PC-9 (cell line): Measurements from ENCODE around the gene DOCK4. TPM values are rescaled to one million over a fixed set of nuclear protein-coding genes. Genes with fewer than 3 reads are reported as not detected.
"Not testable (repeated sequence)": the region's sequence is repeated elsewhere in the genome, so short reads cannot be mapped to it uniquely, and the experiment has no call there.

Experiments
- BruUV-seq: library from RNA; stranded (reverse); fragments of 400-500 nt; replicated peaks from 2 replicates; lab custom pipeline; 2021; lab: Mats Ljungman, UMichigan
- CTCF ChIA-PET: fragments of 300-600 bp; sonication (Branson Sonifier 250); formaldehyde crosslinking; loops from one replicate; lab custom pipeline; 2022; ENCODE audit warnings: antibody characterized with exemption; lab: Charles Lee
- POLR2A ChIA-PET: fragments of 300-600 bp; sonication (Branson Sonifier 250); formaldehyde crosslinking; loops from one replicate; lab custom pipeline; 2022; ENCODE audit warnings: antibody characterized with exemption; ENCODE audit not compliant: unreplicated experiment; lab: Charles Lee
- DNase-seq, 2 experiments: peaks; one replicate each; pipeline versions ENCODE4 v3.0.0 to v3.0.0-alpha.2; 2015 to 2022; ENCODE audit warnings: mixed read lengths in 1 of 2
- H2AFZ ChIP-seq: fragments of 200-600 bp; sonication (generic); 2 replicates; pipeline ENCODE4 v1.8.1; 2017; ENCODE audit warnings: antibody characterized with exemption
- H3F3A ChIP-seq: fragments of 200-600 bp; sonication (generic); 2 replicates; pipeline ENCODE4 v1.8.1; 2017; ENCODE audit warnings: antibody characterized with exemption, mild to moderate bottlenecking, low read depth; ENCODE audit not compliant: insufficient read depth
- H3K27ac ChIP-seq: fragments of 200-600 bp; sonication (generic); 2 replicates; pipeline ENCODE4 v1.6.1; 2016; ENCODE audit warnings: mixed run types
- H3K27me3 ChIP-seq: fragments of 200-600 bp; sonication (generic); 2 replicates; pipeline ENCODE4 v1.6.1; 2016; ENCODE audit warnings: low read depth, mixed run types; ENCODE audit not compliant: insufficient read depth
- H3K36me3 ChIP-seq: fragments of 200-600 bp; sonication (generic); 2 replicates; pipeline ENCODE4 v1.6.1; 2016; ENCODE audit warnings: low read depth, mixed run types
- H3K4me1 ChIP-seq: fragments of 200-600 bp; sonication (generic); replicated peaks from 2 replicates; pipeline ENCODE4 v1.6.1; 2016; ENCODE audit warnings: mixed run types; ENCODE audit not compliant: insufficient read depth
- H3K4me2 ChIP-seq: fragments of 200-600 bp; sonication (generic); 2 replicates; pipeline ENCODE4 v1.6.1; 2017; ENCODE audit warnings: mixed run types
- H3K4me3 ChIP-seq: fragments of 200-600 bp; sonication (generic); 2 replicates; pipeline ENCODE4 v1.6.1; 2016; ENCODE audit warnings: mixed run types
- H3K79me2 ChIP-seq: fragments of 200-600 bp; sonication (generic); 2 replicates; pipeline ENCODE4 v1.6.1; 2017; ENCODE audit warnings: low read depth, mixed run types
- H3K9me2 ChIP-seq: fragments of 200-600 bp; sonication (generic); 2 replicates; pipeline ENCODE4 v1.8.1; 2017; ENCODE audit warnings: mild to moderate bottlenecking; ENCODE audit not compliant: insufficient read depth
- H3K9me3 ChIP-seq: fragments of 200-600 bp; sonication (generic); 2 replicates; pipeline ENCODE4 v1.8.1; 2016; ENCODE audit warnings: low read depth; ENCODE audit not compliant: insufficient read depth
- H4K20me1 ChIP-seq: fragments of 200-600 bp; sonication (generic); 2 replicates; pipeline ENCODE4 v1.8.1; 2017; ENCODE audit not compliant: insufficient read depth
- CTCF ChIP-seq: fragments of 200-600 bp; sonication (generic); conservative IDR thresholded peaks from 2 replicates; pipeline ENCODE4 v1.6.1; 2017; ENCODE audit warnings: mixed run types, antibody characterized with exemption, mild to moderate bottlenecking, moderate library complexity
- EZH2 ChIP-seq: fragments of 200-600 bp; sonication (generic); IDR thresholded peaks from 2 replicates; pipeline ENCODE4 v1.8.0; 2017; ENCODE audit warnings: antibody characterized with exemption, low read depth
- intact Hi-C: fragments of 100-400 bp; cut with micrococcal nuclease; formaldehyde crosslinking; loops from one replicate; pipeline ENCODE4 v1.10.0; 2022; ENCODE audit not compliant: unreplicated experiment
- total RNA-seq: library from RNA; stranded (reverse); gene quantifications from 2 replicates; pipeline ENCODE4 v1.2.3, GENCODE V29; 2021

The DOCK4 gene
- total RNA-seq, 1 experiment from 2014 or later, result 0.98 TPM

- Histone ChIP-seq H3K9me2 (no peaks in the 10 kb centered on the region), H3K9me3 (no peaks in the 10 kb centered on the region), H3K36me3 (no peaks in the 10 kb centered on the region), H3K79me2 (peaks cover 7% of the 10 kb centered on the region; the same call in 1 of the 2 replicates), H3K27ac (no peak overlapping the region), H2AFZ (no peak overlapping the region), H3K4me3 (no peak overlapping the region), H4K20me1 (no peaks in the 10 kb centered on the region), H3K27me3 (no peaks in the 10 kb centered on the region), H3K4me2 (no peak overlapping the region), H3F3A (no peaks in the 10 kb centered on the region), H3K4me1 (0 out of 2 replicates have a peak, but pooled peaks cover 4% of the 10 kb centered on the region)
- DNase-seq, result no peak
- TF ChIP-seq EZH2 (no peak), CTCF (no peak)
- CTCF ChIA-PET, result no interaction called here
- no TSS peak for BruUV-seq
- intact Hi-C loops, result no loop called here
- POLR2A ChIA-PET, result interaction anchor here (0.6 kb wide), 1 partner anchor 1210 kb away, joined by 4 read pairs; no protein-coding TSS in a partner anchor
Observed at GRCh38 chr7:112252141-112252540, 45.9 kb upstream of the DOCK4 start.

- H2AFZ ChIP-seq, intact Hi-C loops, H3K79me2 ChIP-seq, DNase-seq, H4K20me1 ChIP-seq, CTCF ChIA-PET, H3K27me3 ChIP-seq, H3K27ac ChIP-seq, H3K4me2 ChIP-seq, H3K36me3 ChIP-seq, BruUV-seq, POLR2A ChIA-PET, H3K9me2 ChIP-seq, H3F3A ChIP-seq, H3K9me3 ChIP-seq, H3K4me1 ChIP-seq, H3K4me3 ChIP-seq: not testable (repeated sequence)
Observed at GRCh38 chr7:112249967-112250366, 43.8 kb upstream of the DOCK4 start.

- Histone ChIP-seq H3F3A (no peaks in the 10 kb centered on the region), H3K9me2 (no peaks in the 10 kb centered on the region), H3K79me2 (no peaks in the 10 kb centered on the region), H3K4me2 (no peak overlapping the region), H3K4me1 (no peaks in the 10 kb centered on the region), H3K36me3 (no peaks in the 10 kb centered on the region), H3K27ac (no peak overlapping the region), H3K27me3 (no peaks in the 10 kb centered on the region), H3K4me3 (no peak overlapping the region), H4K20me1 (no peaks in the 10 kb centered on the region), H3K9me3 (no peaks in the 10 kb centered on the region), H2AFZ (no peak overlapping the region)
- no peak for DNase-seq
- intact Hi-C loops, result no loop called here
- ChIA-PET POLR2A (no interaction called here), CTCF (no interaction called here)
- no TSS peak for BruUV-seq
- TF ChIP-seq EZH2 (no peak), CTCF (no peak)
Observed at GRCh38 chr7:112248598-112248997, 42.4 kb upstream of the DOCK4 start.
